HepG2 (cell line): ENCODE measurements around the gene FER1L5.

ENCODE experiments used
- NCOA5 ChIP-seq: sonication (generic); formaldehyde crosslinking; IDR thresholded peaks from 2 replicates; pipeline ENCODE4 v1.4.0; 2020; ENCODE audit warnings: missing genetic modification reagents
- RAD51 ChIP-seq: fragments of 450-650 bp; IDR thresholded peaks from 2 replicates; pipeline ENCODE4 v1.6.1; 2016; ENCODE audit warnings: borderline replicate concordance
- RFX5 ChIP-seq: IDR thresholded peaks from 2 replicates; pipeline ENCODE4 v1.6.1; 2011; ENCODE audit warnings: low read depth, low read length, improper control_type of control experiment
- SKI ChIP-seq: fragments of 450-650 bp; IDR thresholded peaks from one replicate; pipeline ENCODE4 v1.6.1; 2018; ENCODE audit warnings: mild to moderate bottlenecking; ENCODE audit not compliant: partially characterized antibody
- XRCC5 ChIP-seq: fragments of 200-400 bp; formaldehyde crosslinking; optimal IDR thresholded peaks from 2 replicates; pipeline ENCODE3; 2017; ENCODE audit warnings: mild to moderate bottlenecking, low read length
- ZBTB1 ChIP-seq: sonication (generic); formaldehyde crosslinking; IDR thresholded peaks from 2 replicates; pipeline ENCODE4 v1.4.0; 2020; ENCODE audit warnings: missing genetic modification reagents, borderline replicate concordance

GRCh38 chr2:96754317-96754716 lies 111.8 kb downstream of the FER1L5 start:
- no peak for TF ChIP-seq NCOA5 (CRISPR knock-in tag)
- no peak for TF ChIP-seq XRCC5
- no peak for TF ChIP-seq RAD51
- TF ChIP-seq ZBTB1: no peak
- no peak for TF ChIP-seq RFX5
- TF ChIP-seq SKI: no peak
